ENCODE results near the gene TIMM44.

The TIMM44 gene

GRCh38 chr19:7983286-7983950, 40.0 kb upstream of the TIMM44 start:
- no peak for FAIRE-seq
- DNase-seq (ENCODE audit: insufficient read length, low spot score), result no peak
- TF ChIP-seq SPI1 (IDR thresholded peaks at IDR 0.05; ENCODE audit: low read depth, low read length) (no peak), POU2F2 (IDR thresholded peaks at IDR 0.05; ENCODE audit: low read depth, low read length) (no peak), TAF1 (IDR thresholded peaks at IDR 0.05; ENCODE audit: low read depth, low read length) (no peak)

- FAIRE-seq, result no peak
- no peak for DNase-seq (ENCODE audit: insufficient read length, low spot score)
- no peak for TF ChIP-seq POLR2AphosphoS5 (IDR thresholded peaks at IDR 0.05; ENCODE audit: low read depth, low read length)
- no peak for TF ChIP-seq POLR2A (IDR thresholded peaks at IDR 0.05; ENCODE audit: low read depth, low read length)
- TF ChIP-seq TAF1 (IDR thresholded peaks at IDR 0.05; ENCODE audit: low read depth, low read length), result no peak
- TF ChIP-seq SPI1 (IDR thresholded peaks at IDR 0.05; ENCODE audit: low read depth, low read length), result no peak
- no peak for TF ChIP-seq PAX5 (IDR thresholded peaks at IDR 0.05; ENCODE audit: insufficient read depth, low read length, severe bottlenecking)
- TF ChIP-seq POU2F2 (IDR thresholded peaks at IDR 0.05; ENCODE audit: low read depth, low read length), result no peak
These were observed 39.2 kb upstream of the TIMM44 start for GRCh38 chr19:7982651-7983099.

GRCh38 chr19:7982103-7982502, 38.6 kb upstream of the TIMM44 start:
- DNase-seq (ENCODE audit: insufficient read length, low spot score), result no peak
- no peak for FAIRE-seq
- TF ChIP-seq POLR2AphosphoS5 (IDR thresholded peaks at IDR 0.05; ENCODE audit: low read depth, low read length) (no peak), SPI1 (IDR thresholded peaks at IDR 0.05; ENCODE audit: low read depth, low read length) (no peak), POU2F2 (IDR thresholded peaks at IDR 0.05; ENCODE audit: low read depth, low read length) (no peak), TAF1 (IDR thresholded peaks at IDR 0.05; ENCODE audit: low read depth, low read length) (no peak), PAX5 (IDR thresholded peaks at IDR 0.05; ENCODE audit: insufficient read depth, low read length, severe bottlenecking) (no peak)

GRCh38 chr19:7981661-7982060, 38.2 kb upstream of the TIMM44 start:
- no peak for DNase-seq (ENCODE audit: insufficient read length, low spot score)
- no peak for FAIRE-seq
- TF ChIP-seq TAF1 (IDR thresholded peaks at IDR 0.05; ENCODE audit: low read depth, low read length) (no peak), POLR2A (IDR thresholded peaks at IDR 0.05; ENCODE audit: low read depth, low read length) (no peak), POU2F2 (IDR thresholded peaks at IDR 0.05; ENCODE audit: low read depth, low read length) (no peak), POLR2AphosphoS5 (IDR thresholded peaks at IDR 0.05; ENCODE audit: low read depth, low read length) (no peak), PAX5 (IDR thresholded peaks at IDR 0.05; ENCODE audit: insufficient read depth, low read length, severe bottlenecking) (no peak), SPI1 (IDR thresholded peaks at IDR 0.05; ENCODE audit: low read depth, low read length) (no peak)

GRCh38 chr19:7981199-7981598, 37.7 kb upstream of the TIMM44 start:
- no peak for TF ChIP-seq PAX5 (IDR thresholded peaks at IDR 0.05; ENCODE audit: insufficient read depth, low read length, severe bottlenecking)
- TF ChIP-seq POLR2A (IDR thresholded peaks at IDR 0.05; ENCODE audit: low read depth, low read length), result no peak
- no peak for TF ChIP-seq POLR2AphosphoS5 (IDR thresholded peaks at IDR 0.05; ENCODE audit: low read depth, low read length)
- TF ChIP-seq POU2F2 (IDR thresholded peaks at IDR 0.05; ENCODE audit: low read depth, low read length), result no peak
- TF ChIP-seq SPI1 (IDR thresholded peaks at IDR 0.05; ENCODE audit: low read depth, low read length), result no peak
- no peak for TF ChIP-seq TAF1 (IDR thresholded peaks at IDR 0.05; ENCODE audit: low read depth, low read length)
- FAIRE-seq (no peak), DNase-seq (ENCODE audit: insufficient read length, low spot score) (no peak)

GRCh38 chr19:7980635-7981121, 37.2 kb upstream of the TIMM44 start:
- FAIRE-seq, result no peak
- TF ChIP-seq POLR2A (IDR thresholded peaks at IDR 0.05; ENCODE audit: low read depth, low read length) (no peak), POLR2AphosphoS5 (IDR thresholded peaks at IDR 0.05; ENCODE audit: low read depth, low read length) (no peak), PAX5 (IDR thresholded peaks at IDR 0.05; ENCODE audit: insufficient read depth, low read length, severe bottlenecking) (no peak), TAF1 (IDR thresholded peaks at IDR 0.05; ENCODE audit: low read depth, low read length) (no peak), POU2F2 (IDR thresholded peaks at IDR 0.05; ENCODE audit: low read depth, low read length) (no peak), SPI1 (IDR thresholded peaks at IDR 0.05; ENCODE audit: low read depth, low read length) (no peak)
- DNase-seq (ENCODE audit: insufficient read length, low spot score), result no peak

- DNase-seq (ENCODE audit: insufficient read length, low spot score) (no peak), FAIRE-seq (no peak)
- no peak for TF ChIP-seq POLR2AphosphoS5 (IDR thresholded peaks at IDR 0.05; ENCODE audit: low read depth, low read length)
- no peak for TF ChIP-seq SPI1 (IDR thresholded peaks at IDR 0.05; ENCODE audit: low read depth, low read length)
- no peak for TF ChIP-seq PAX5 (IDR thresholded peaks at IDR 0.05; ENCODE audit: insufficient read depth, low read length, severe bottlenecking)
- no peak for TF ChIP-seq POLR2A (IDR thresholded peaks at IDR 0.05; ENCODE audit: low read depth, low read length)
- TF ChIP-seq TAF1 (IDR thresholded peaks at IDR 0.05; ENCODE audit: low read depth, low read length), result no peak
- TF ChIP-seq POU2F2 (IDR thresholded peaks at IDR 0.05; ENCODE audit: low read depth, low read length), result no peak
These were observed 36.7 kb upstream of the TIMM44 start for GRCh38 chr19:7980168-7980567.

- FAIRE-seq, result no peak
- no peak for TF ChIP-seq POLR2AphosphoS5 (IDR thresholded peaks at IDR 0.05; ENCODE audit: low read depth, low read length)
- no peak for TF ChIP-seq TAF1 (IDR thresholded peaks at IDR 0.05; ENCODE audit: low read depth, low read length)
- TF ChIP-seq SPI1 (IDR thresholded peaks at IDR 0.05; ENCODE audit: low read depth, low read length), result no peak
- no peak for TF ChIP-seq POLR2A (IDR thresholded peaks at IDR 0.05; ENCODE audit: low read depth, low read length)
- no peak for TF ChIP-seq PAX5 (IDR thresholded peaks at IDR 0.05; ENCODE audit: insufficient read depth, low read length, severe bottlenecking)
- TF ChIP-seq POU2F2 (IDR thresholded peaks at IDR 0.05; ENCODE audit: low read depth, low read length), result no peak
- DNase-seq (ENCODE audit: insufficient read length, low spot score), result no peak
These were observed 36.1 kb upstream of the TIMM44 start for GRCh38 chr19:7979559-7979958.

- no peak for DNase-seq (ENCODE audit: insufficient read length, low spot score)
- no peak for FAIRE-seq
- TF ChIP-seq POLR2AphosphoS5 (IDR thresholded peaks at IDR 0.05; ENCODE audit: low read depth, low read length) (no peak), SPI1 (IDR thresholded peaks at IDR 0.05; ENCODE audit: low read depth, low read length) (no peak), TAF1 (IDR thresholded peaks at IDR 0.05; ENCODE audit: low read depth, low read length) (no peak), POU2F2 (IDR thresholded peaks at IDR 0.05; ENCODE audit: low read depth, low read length) (no peak), PAX5 (IDR thresholded peaks at IDR 0.05; ENCODE audit: insufficient read depth, low read length, severe bottlenecking) (no peak), POLR2A (IDR thresholded peaks at IDR 0.05; ENCODE audit: low read depth, low read length) (no peak)
These were observed 35.5 kb upstream of the TIMM44 start for GRCh38 chr19:7979011-7979410.

All from GM12891 (cell line).